GM18519 (cell line): ENCODE measurements around the gene OTOG.

Experiments
- ATAC-seq: cut with Tn5 transposase; IDR thresholded peaks from one replicate; pipeline ENCODE4 v1.9.1; 2021; ENCODE audit warnings: mild to moderate bottlenecking, moderate library complexity; ENCODE audit not compliant: unreplicated experiment, low FRiP score

The OTOG gene

GRCh38 chr11:17642370-17642769 is 95.3 kb downstream of the OTOG start:
- no peak for ATAC-seq

- no peak for ATAC-seq
Observed at GRCh38 chr11:17642980-17643379, 95.9 kb downstream of the OTOG start.

GRCh38 chr11:17643506-17644405 is 96.7 kb downstream of the OTOG start:
- ATAC-seq: no peak

- no peak for ATAC-seq
Observed at GRCh38 chr11:17645190-17645970, 98.3 kb downstream of the OTOG start.

GRCh38 chr11:17646451-17647145 is 99.5 kb downstream of the OTOG start:
- no peak for ATAC-seq

GRCh38 chr11:17648528-17648927 is 101.5 kb downstream of the OTOG start:
- ATAC-seq: no peak

- no peak for ATAC-seq
Observed at GRCh38 chr11:17649261-17649660, 102.2 kb downstream of the OTOG start.

- no peak for ATAC-seq
Observed at GRCh38 chr11:17649696-17650095, 102.6 kb downstream of the OTOG start.

- ATAC-seq: no peak
Observed at GRCh38 chr11:17650127-17650911, 103.3 kb downstream of the OTOG start.

GRCh38 chr11:17651061-17651460 is 104.0 kb downstream of the OTOG start:
- no peak for ATAC-seq

- ATAC-seq: no peak
Observed at GRCh38 chr11:17651681-17652080, 104.6 kb downstream of the OTOG start.

GRCh38 chr11:17652556-17652955 is 105.5 kb downstream of the OTOG start:
- no peak for ATAC-seq

GRCh38 chr11:17653611-17654010 is 106.6 kb downstream of the OTOG start:
- ATAC-seq: no peak

GRCh38 chr11:17655682-17656081 is 108.6 kb downstream of the OTOG start:
- no peak for ATAC-seq

- ATAC-seq: no peak
Observed at GRCh38 chr11:17658211-17658610, 111.2 kb downstream of the OTOG start.

- ATAC-seq: no peak
Observed at GRCh38 chr11:17668166-17668565, 121.1 kb downstream of the OTOG start.

GRCh38 chr11:17672469-17672868 is 125.4 kb downstream of the OTOG start:
- no peak for ATAC-seq

GRCh38 chr11:17673951-17674350 is 126.9 kb downstream of the OTOG start:
- ATAC-seq: no peak

- ATAC-seq: no peak
Observed at GRCh38 chr11:17682848-17683247, 135.8 kb downstream of the OTOG start.
